ENCODE measurements around the gene WASL. TPM values are rescaled to one million over a fixed set of nuclear protein-coding genes. Genes with fewer than 3 reads are reported as not detected.

The WASL gene
- total and polyA plus RNA-seq, 2 of the 13 experiments (the other 11 are each of a cell fraction or from before 2014, with no cell fraction given) = 7.9 to 12.8 TPM

DNA sequence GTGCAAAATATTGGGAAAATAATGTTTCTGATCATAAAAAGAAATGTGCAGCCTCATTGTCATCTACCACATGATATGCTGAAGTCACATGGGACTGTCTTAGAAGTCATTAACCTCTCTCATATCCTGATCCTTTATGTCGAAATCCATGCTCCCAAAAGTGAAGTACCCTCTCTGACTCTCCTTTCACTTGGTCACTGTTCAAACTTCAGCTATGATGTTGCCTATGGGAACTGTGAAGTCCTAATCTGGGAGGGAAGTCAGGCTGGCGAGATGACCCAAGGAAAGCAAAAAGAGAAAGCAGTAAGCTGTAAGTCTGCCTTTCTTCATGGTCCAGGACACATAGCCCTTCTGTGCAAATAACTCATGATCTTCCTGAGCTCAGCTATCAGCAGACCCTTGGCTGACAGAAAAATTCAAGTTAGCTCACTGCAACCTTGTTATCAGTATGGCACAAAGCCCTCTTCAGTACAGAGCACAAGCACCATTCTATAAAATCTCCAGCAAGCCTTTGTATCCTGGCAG lies 29.5 kb downstream of the WASL start:
- H3K4me1 ChIP-seq (ENCODE audit: insufficient read depth, low read length) = peaks cover 63% of the 10 kb centered on the region
- intact Hi-C loops (cut with micrococcal nuclease; ENCODE audit: unreplicated experiment) = no loop called here
- peaks cover 92% of the 10 kb centered on the region for H3K79me2 ChIP-seq (ENCODE audit: insufficient read depth, low read length)
- in situ Hi-C loops (cut with HindIII; ENCODE audit: extremely low pct_ligation_motif_present, low pct_unique_long_range_greater_than_20kb) = no loop called here
- no peaks in the 10 kb centered on the region for H3K27me3 ChIP-seq (ENCODE audit: control insufficient read depth in 1 of 2, insufficient read depth in 2 of 2, low read length in 2 of 2)
- DNase-seq (ENCODE audit: low spot score) (no peak), ATAC-seq (peak; percentile 58), FAIRE-seq (no peak)
- BruUV-seq (replicated peaks) = no TSS peak
- peak overlapping the region; percentile 2 for H3K27ac ChIP-seq (ENCODE audit: extremely low read length, insufficient read depth, low read length)
- ChIA-PET CTCF (ENCODE audit: low intra/inter-chr PET ratio, low total read pairs) (no interaction called here), POLR2A (interaction anchor here (1.2 kb wide), 1 partner anchor 30 kb away, joined by 4 read pairs; the partner anchor contains the start of gene WASL)
- H3K4me3 ChIP-seq (replicated peaks in 1 of 3; ENCODE audit: insufficient read depth in 1 of 3, low read depth in 2 of 3, low read length in 3 of 3) = no peak overlapping the region
- H3K9ac ChIP-seq (ENCODE audit: insufficient read depth, low read depth, low read length) = no peak overlapping the region
- peaks cover 0 to 3% of the 10 kb centered on the region in 2 experiments; a peak in 3 of 5 replicates for H3K36me3 ChIP-seq (replicated peaks in 1 of 2; ENCODE audit: control insufficient read depth in 1 of 2, insufficient read depth in 2 of 2, low read length in 2 of 2)
- WGBS (ENCODE audit: low lambda C conversion rate) = 90% methylated on average over 2 of the region's 2 CpGs
- H3K9me3 ChIP-seq (ENCODE audit: low read length) = no peaks in the 10 kb centered on the region
- H4K20me1 ChIP-seq (ENCODE audit: insufficient read depth, low read length) = peaks cover 18% of the 10 kb centered on the region; the same call in 1 of the 2 replicates
- no peak overlapping the region for H2AFZ ChIP-seq (ENCODE audit: low read length)
- no peak for TF ChIP-seq ZBTB7A (CRISPR knock-in tag; IDR thresholded peaks at IDR 0.05)
- no peak for TF ChIP-seq NR0B2 (CRISPR knock-in tag; IDR thresholded peaks at IDR 0.05)
- TF ChIP-seq, protein P1, sequence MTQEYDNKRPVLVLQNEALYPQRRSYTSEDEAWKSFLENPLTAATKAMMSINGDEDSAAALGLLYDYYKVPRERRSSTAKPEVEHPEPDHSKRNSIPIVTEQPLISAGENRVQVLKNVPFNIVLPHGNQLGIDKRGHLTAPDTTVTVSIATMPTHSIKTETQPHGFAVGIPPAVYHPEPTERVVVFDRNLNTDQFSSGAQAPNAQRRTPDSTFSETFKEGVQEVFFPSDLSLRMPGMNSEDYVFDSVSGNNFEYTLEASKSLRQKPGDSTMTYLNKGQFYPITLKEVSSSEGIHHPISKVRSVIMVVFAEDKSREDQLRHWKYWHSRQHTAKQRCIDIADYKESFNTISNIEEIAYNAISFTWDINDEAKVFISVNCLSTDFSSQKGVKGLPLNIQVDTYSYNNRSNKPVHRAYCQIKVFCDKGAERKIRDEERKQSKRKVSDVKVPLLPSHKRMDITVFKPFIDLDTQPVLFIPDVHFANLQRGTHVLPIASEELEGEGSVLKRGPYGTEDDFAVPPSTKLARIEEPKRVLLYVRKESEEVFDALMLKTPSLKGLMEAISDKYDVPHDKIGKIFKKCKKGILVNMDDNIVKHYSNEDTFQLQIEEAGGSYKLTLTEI (CRISPR knock-in tag; conservative IDR thresholded peaks at IDR 0.05) = no peak
- TF ChIP-seq SP4 (CRISPR knock-in tag; IDR thresholded peaks at IDR 0.05) = no peak
- H3K4me2 ChIP-seq (ENCODE audit: low read depth, low read length) = no peak overlapping the region

- Histone ChIP-seq H3K4me3 (replicated peaks in 1 of 3; ENCODE audit: insufficient read depth in 1 of 3, low read depth in 2 of 3, low read length in 3 of 3) (no peak overlapping the region), H3K4me1 (ENCODE audit: insufficient read depth, low read length) (peaks cover 58% of the 10 kb centered on the region), H3K27ac (ENCODE audit: extremely low read length, insufficient read depth, low read length) (no peak overlapping the region), H3K9ac (ENCODE audit: insufficient read depth, low read depth, low read length) (no peak overlapping the region), H3K9me3 (ENCODE audit: low read length) (no peaks in the 10 kb centered on the region), H4K20me1 (ENCODE audit: insufficient read depth, low read length) (peaks cover 18% of the 10 kb centered on the region; the same call in 1 of the 2 replicates), H3K79me2 (ENCODE audit: insufficient read depth, low read length) (peaks cover 89% of the 10 kb centered on the region), H3K4me2 (ENCODE audit: low read depth, low read length) (no peak overlapping the region), H3K27me3 (ENCODE audit: control insufficient read depth in 1 of 2, insufficient read depth in 2 of 2, low read length in 2 of 2) (no peaks in the 10 kb centered on the region), H2AFZ (ENCODE audit: low read length) (no peak overlapping the region), H3K36me3 (replicated peaks in 1 of 2; ENCODE audit: control insufficient read depth in 1 of 2, insufficient read depth in 2 of 2, low read length in 2 of 2) (peaks cover 0 to 3% of the 10 kb centered on the region in 2 experiments; a peak in 3 of 5 replicates)
- ATAC-seq (no peak), DNase-seq (ENCODE audit: low spot score) (no peak), FAIRE-seq (no peak)
- POLR2A ChIA-PET = interaction anchor here (1.2 kb wide), 1 partner anchor 30 kb away, joined by 4 read pairs; the partner anchor contains the start of gene WASL
- intact Hi-C loops (cut with micrococcal nuclease; ENCODE audit: unreplicated experiment) (no loop called here), in situ Hi-C loops (cut with HindIII; ENCODE audit: extremely low pct_ligation_motif_present, low pct_unique_long_range_greater_than_20kb) (no loop called here)
- 98% methylated on average over 4 of the region's 4 CpGs for WGBS (ENCODE audit: low lambda C conversion rate)
- no TSS peak for BruUV-seq (replicated peaks)
- CTCF ChIA-PET (ENCODE audit: low intra/inter-chr PET ratio, low total read pairs) = no interaction called here
- TF ChIP-seq ZNF34 (CRISPR knock-in tag; IDR thresholded peaks at IDR 0.05; ENCODE audit: borderline replicate concordance) = no peak
- TF ChIP-seq, protein P2, sequence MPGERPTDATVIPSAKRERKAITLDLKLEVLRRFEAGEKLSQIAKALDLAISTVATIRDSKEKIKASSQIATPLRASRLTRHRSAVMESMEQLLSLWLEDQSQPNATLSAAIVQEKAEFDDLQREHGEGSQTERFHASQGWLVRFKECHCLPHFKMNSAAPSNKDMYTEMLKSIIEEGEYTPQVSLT (CRISPR knock-in tag; IDR thresholded peaks at IDR 0.05; ENCODE audit: borderline replicate concordance, low read depth) = no peak
- TF ChIP-seq, protein P3, sequence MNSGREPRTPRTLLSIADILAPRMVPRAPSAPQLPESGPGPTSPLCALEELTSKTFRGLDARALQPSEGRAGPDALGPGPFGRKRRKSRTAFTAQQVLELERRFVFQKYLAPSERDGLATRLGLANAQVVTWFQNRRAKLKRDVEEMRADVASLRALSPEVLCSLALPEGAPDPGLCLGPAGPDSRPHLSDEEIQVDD (CRISPR knock-in tag; IDR thresholded peaks at IDR 0.05; ENCODE audit: borderline replicate concordance) = no peak
- TF ChIP-seq ZNF33B (CRISPR knock-in tag; IDR thresholded peaks at IDR 0.05) = no peak
- TF ChIP-seq YY1 (IDR thresholded peaks at IDR 0.05; ENCODE audit: insufficient read depth, insufficient replicate concordance, low read depth, low read length) = no peak
- no peak for TF ChIP-seq THYN1 (CRISPR knock-in tag; IDR thresholded peaks at IDR 0.05; ENCODE audit: borderline replicate concordance, low read depth)
- no peak for TF ChIP-seq NCOA1 (CRISPR knock-in tag; IDR thresholded peaks at IDR 0.05)
- TF ChIP-seq BRD4 (CRISPR knock-in tag; IDR thresholded peaks at IDR 0.05) = no peak
- no peak for TF ChIP-seq ZNF296 (CRISPR knock-in tag; conservative IDR thresholded peaks at IDR 0.05)
- no peak for TF ChIP-seq ZNF124 (CRISPR knock-in tag; IDR thresholded peaks at IDR 0.05)
These were observed 30.0 kb downstream of the WASL start for GRCh38 chr7:123718773-123719172.
